ENCODE data around the gene C22orf23. TPM values are rescaled to one million over a fixed set of nuclear protein-coding genes. Genes with fewer than 3 reads are reported as not detected.

C22orf23 gene
- total and polyA plus RNA-seq, 7 donors: 0.15 to 0.36 TPM; not detected in 5

DNA sequence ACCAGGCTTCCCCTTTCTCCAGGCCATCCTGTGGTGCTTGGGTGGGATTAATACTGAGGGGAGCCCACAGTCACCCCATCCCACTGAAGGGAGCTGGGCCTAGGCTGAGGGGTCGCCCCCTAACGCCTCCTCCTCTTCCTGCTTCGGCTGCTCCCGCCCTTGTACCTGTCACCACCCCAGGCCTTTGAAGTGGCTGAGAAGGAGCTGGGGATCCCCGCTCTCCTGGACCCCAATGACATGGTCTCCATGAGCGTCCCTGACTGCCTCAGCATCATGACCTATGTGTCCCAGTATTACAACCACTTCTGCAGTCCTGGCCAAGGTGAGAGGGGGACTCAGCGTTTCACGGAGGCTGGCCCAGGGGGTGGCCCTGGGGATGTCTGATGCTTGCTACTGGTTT is 41.2 kb downstream of the C22orf23 start:
- TF ChIP-seq POLR2A (IDR thresholded peaks at IDR 0.05): no peak
- no peak for TF ChIP-seq EP300 (IDR thresholded peaks at IDR 0.05)
- TF ChIP-seq, protein P1, sequence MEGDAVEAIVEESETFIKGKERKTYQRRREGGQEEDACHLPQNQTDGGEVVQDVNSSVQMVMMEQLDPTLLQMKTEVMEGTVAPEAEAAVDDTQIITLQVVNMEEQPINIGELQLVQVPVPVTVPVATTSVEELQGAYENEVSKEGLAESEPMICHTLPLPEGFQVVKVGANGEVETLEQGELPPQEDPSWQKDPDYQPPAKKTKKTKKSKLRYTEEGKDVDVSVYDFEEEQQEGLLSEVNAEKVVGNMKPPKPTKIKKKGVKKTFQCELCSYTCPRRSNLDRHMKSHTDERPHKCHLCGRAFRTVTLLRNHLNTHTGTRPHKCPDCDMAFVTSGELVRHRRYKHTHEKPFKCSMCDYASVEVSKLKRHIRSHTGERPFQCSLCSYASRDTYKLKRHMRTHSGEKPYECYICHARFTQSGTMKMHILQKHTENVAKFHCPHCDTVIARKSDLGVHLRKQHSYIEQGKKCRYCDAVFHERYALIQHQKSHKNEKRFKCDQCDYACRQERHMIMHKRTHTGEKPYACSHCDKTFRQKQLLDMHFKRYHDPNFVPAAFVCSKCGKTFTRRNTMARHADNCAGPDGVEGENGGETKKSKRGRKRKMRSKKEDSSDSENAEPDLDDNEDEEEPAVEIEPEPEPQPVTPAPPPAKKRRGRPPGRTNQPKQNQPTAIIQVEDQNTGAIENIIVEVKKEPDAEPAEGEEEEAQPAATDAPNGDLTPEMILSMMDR (IDR thresholded peaks at IDR 0.05): no peak
- no peak for TF ChIP-seq POLR2AphosphoS5 (IDR thresholded peaks at IDR 0.05)
- Histone ChIP-seq H3K4me3 (peak overlapping the region in 1 of 4 donors; percentile 39), H3K4me1 (peaks cover 0 to 81% (median 68%) of the 10 kb centered on the region in 4 donors), H3K27ac (peak overlapping the region; percentile 88 to 97 (median 92)), H3K36me3 (peaks cover 11 to 53% (median 50%) of the 10 kb centered on the region in 4 donors), H3K9me3 (no peaks in the 10 kb centered on the region), H3K27me3 (no peaks in the 10 kb centered on the region)
- 81 to 82% methylated on average over 8 of the region's 8 CpGs for WGBS, 2 donors
- intact Hi-C loops (cut with DNase I): no loop called here
- DNase-seq: no peak

DNA sequence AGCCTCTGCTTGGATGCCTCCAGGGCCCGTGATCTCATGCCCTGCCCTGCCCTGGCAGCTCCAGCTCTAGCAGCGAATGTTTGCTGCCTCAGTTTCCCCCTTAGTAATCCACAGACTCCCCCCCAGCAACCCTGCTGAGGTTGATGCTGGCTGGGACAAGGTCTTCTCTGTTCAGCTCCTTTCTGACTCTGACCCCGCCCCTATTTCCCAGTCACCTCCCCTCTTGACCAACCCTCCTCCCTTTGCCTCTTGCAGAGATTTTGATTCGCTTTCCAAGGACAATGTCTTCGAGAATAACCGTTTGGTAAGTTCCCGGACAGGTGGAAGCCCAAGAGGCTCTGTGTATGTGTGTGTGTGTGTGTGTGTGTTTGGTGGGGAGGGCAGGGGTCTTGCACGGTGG is 41.7 kb downstream of the C22orf23 start:
- H3K27me3 ChIP-seq: no peaks in the 10 kb centered on the region
- H3K27ac ChIP-seq: peak overlapping the region; percentile 88 to 97 (median 92)
- DNase-seq: no peak
- 85 to 89% methylated on average over 8 of the region's 8 CpGs for WGBS, 2 donors
- TF ChIP-seq EP300 (IDR thresholded peaks at IDR 0.05) (no peak), POLR2A (IDR thresholded peaks at IDR 0.05) (no peak), POLR2AphosphoS5 (IDR thresholded peaks at IDR 0.05) (no peak)
- TF ChIP-seq, protein P1 (IDR thresholded peaks at IDR 0.05): no peak
- H3K9me3 ChIP-seq: no peaks in the 10 kb centered on the region
- intact Hi-C loops (cut with DNase I): loop anchor here (2.0 kb wide), 1 partner anchor 21 kb away; no protein-coding TSS in a partner anchor
- peaks cover 0 to 80% (median 67%) of the 10 kb centered on the region in 4 donors for H3K4me1 ChIP-seq
- H3K36me3 ChIP-seq: peaks cover 11 to 48% (median 45%) of the 10 kb centered on the region in 4 donors
- H3K4me3 ChIP-seq: peak overlapping the region in 2 of 4 donors; percentile 22 to 39

DNA sequence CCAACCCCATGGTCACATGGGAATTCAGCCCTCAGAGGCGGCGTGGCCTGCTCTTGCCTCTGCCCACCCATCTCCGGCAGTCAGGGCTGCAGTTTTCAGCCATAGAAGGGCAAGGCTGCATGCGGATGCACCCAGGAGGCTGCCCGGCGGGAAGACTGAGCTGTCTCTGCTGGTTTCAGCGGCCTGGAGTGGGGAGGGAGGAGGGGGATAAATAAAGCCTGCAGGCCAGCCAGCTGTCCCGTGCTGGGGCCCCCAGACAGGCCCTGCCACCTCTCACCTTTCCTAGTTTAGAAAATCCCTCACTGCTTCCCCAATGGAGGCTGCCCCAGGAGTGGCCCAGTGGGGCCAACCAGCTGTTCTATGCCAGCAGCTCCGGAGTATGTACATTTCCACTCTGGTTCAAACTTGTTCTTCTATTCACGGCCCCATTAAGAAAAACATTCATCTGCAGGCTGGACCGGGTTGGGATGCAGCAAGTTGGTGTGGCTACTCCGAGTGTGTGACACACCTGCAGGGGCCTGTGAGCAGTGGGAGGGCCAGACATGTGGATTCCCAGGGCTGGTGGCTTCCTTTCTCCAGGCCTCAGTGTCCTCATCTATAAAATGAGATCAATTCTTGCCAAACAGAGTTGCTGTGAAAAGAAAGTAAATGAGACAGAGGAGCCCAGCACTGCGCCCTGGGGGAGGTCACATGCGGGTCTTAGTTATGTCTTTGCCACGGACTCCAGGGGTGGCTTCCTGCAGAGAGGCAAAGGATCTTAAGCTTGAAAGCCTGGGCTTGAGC is 42.3 kb downstream of the C22orf23 start:
- peak overlapping the region in 3 of 4 donors; percentile 7 to 39 (median 22) for H3K4me3 ChIP-seq
- H3K9me3 ChIP-seq: no peaks in the 10 kb centered on the region
- H3K27me3 ChIP-seq: no peaks in the 10 kb centered on the region
- intact Hi-C loops (cut with DNase I): loop anchor here (2.0 kb wide), 1 partner anchor 22 kb away; no protein-coding TSS in a partner anchor
- H3K36me3 ChIP-seq: peaks cover 5 to 42% (median 39%) of the 10 kb centered on the region in 4 donors
- peak; percentile 85 for DNase-seq
- H3K27ac ChIP-seq: peak overlapping the region; percentile 88 to 97 (median 92)
- H3K4me1 ChIP-seq: peaks cover 0 to 74% (median 62%) of the 10 kb centered on the region in 4 donors
- TF ChIP-seq POLR2AphosphoS5 (IDR thresholded peaks at IDR 0.05): peak; percentile 28 to 66 (median 58)
- no peak for TF ChIP-seq POLR2A (IDR thresholded peaks at IDR 0.05)
- TF ChIP-seq, protein P1 (IDR thresholded peaks at IDR 0.05): no peak
- TF ChIP-seq EP300 (IDR thresholded peaks at IDR 0.05): no peak
- WGBS, 2 donors: 84 to 89% methylated on average over 15 of the region's 15 CpGs

DNA sequence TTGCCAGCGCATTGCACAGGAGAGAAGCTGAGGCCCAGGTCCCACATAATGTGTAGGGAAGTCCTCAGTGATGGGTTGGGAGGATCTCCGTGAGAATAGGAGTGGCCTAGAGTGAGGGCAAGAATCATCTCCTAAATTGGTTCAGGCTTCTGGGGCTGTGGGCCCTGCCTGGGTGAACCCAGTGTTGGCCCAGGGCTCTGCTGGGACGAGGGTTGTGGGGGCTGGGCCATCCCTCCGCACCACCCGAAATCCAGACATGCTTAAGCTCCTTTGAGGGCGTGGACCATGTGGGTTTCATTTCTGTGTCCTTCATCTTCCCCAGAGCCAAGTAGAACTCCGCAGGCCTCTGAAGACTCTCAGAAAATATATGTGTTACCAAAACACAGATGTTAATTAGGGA is 43.6 kb downstream of the C22orf23 start:
- Histone ChIP-seq H3K36me3 (peaks cover 0 to 29% (median 26%) of the 10 kb centered on the region in 4 donors), H3K27ac (peak overlapping the region; percentile 88 to 97 (median 92)), H3K4me1 (peaks cover 0 to 80% (median 67%) of the 10 kb centered on the region in 4 donors), H3K4me3 (peak overlapping the region in 2 of 4 donors; percentile 22 to 39), H3K27me3 (no peaks in the 10 kb centered on the region), H3K9me3 (no peaks in the 10 kb centered on the region)
- DNase-seq: peak; percentile 77
- TF ChIP-seq, protein P1 (IDR thresholded peaks at IDR 0.05): no peak
- peak in 3 of 4 donors; percentile 24 to 47 (median 30) for TF ChIP-seq POLR2AphosphoS5 (IDR thresholded peaks at IDR 0.05)
- intact Hi-C loops (cut with DNase I): loop anchor here (2.0 kb wide), 1 partner anchor 23 kb away; no protein-coding TSS in a partner anchor
- WGBS, 2 donors: 82 to 91% methylated on average over 7 of the region's 7 CpGs
